ENCODE measurements around the gene ODR4. TPM values are rescaled to one million over a fixed set of nuclear protein-coding genes. Genes with fewer than 3 reads are reported as not detected.

The ODR4 gene
- polyA plus RNA-seq, 1 of the 3 experiments (the other 2 are of a cell fraction): 8.2 TPM

- WGBS (ENCODE audit: low lambda C conversion rate): 94% methylated on average over 3 of the region's 3 CpGs
- Histone ChIP-seq H3K4me1 (ENCODE audit: control insufficient read depth in 1 of 2, insufficient read depth in 2 of 2, low read depth in 1 of 2, low read length in 1 of 2) (no peaks in the 10 kb centered on the region), H3F3A (replicated peaks; ENCODE audit: insufficient read depth) (peaks cover 5% of the 10 kb centered on the region), H3K9me3 (no peaks in the 10 kb centered on the region), H4K20me1 (ENCODE audit: insufficient read depth) (no peaks in the 10 kb centered on the region), H3K27me3 (ENCODE audit: insufficient read depth) (no peaks in the 10 kb centered on the region), H3K36me3 (replicated peaks in 1 of 2; ENCODE audit: control insufficient read depth in 1 of 2, insufficient read depth in 2 of 2, low read length in 1 of 2) (peaks cover 86 to 88% of the 10 kb centered on the region in 2 experiments), H3K4me3 (ENCODE audit: low read depth in 2 of 2, low read length in 1 of 2) (no peak overlapping the region), H3K27ac (ENCODE audit: low read depth in 2 of 2, low read length in 1 of 2) (no peak overlapping the region), H3K4me2 (no peak overlapping the region), H3K9ac (no peak overlapping the region), H3K79me2 (ENCODE audit: insufficient read depth) (peaks cover under 1% of the 10 kb centered on the region; the same call in 1 of the 2 replicates), H3K9me2 (no peaks in the 10 kb centered on the region), H2AFZ (ENCODE audit: low read depth) (no peak overlapping the region)
- TF ChIP-seq TCF12 (IDR thresholded peaks at IDR 0.05) (no peak), FOSL2 (IDR thresholded peaks at IDR 0.05; ENCODE audit: borderline replicate concordance, low read depth) (no peak), IRF3 (IDR thresholded peaks at IDR 0.05; ENCODE audit: low read depth, low read length) (no peak), SMC3 (IDR thresholded peaks at IDR 0.05; ENCODE audit: low read depth, low read length) (no peak), SIN3A (IDR thresholded peaks at IDR 0.05; ENCODE audit: borderline replicate concordance, low read depth, low read length) (no peak), EP300 (IDR thresholded peaks at IDR 0.05; ENCODE audit: borderline replicate concordance in 1 of 2, low read depth in 1 of 2, low read length in 1 of 2) (no peak), EZH2phosphoT487 (IDR thresholded peaks at IDR 0.05; ENCODE audit: borderline replicate concordance, low read depth) (no peak), REST (IDR thresholded peaks at IDR 0.05; ENCODE audit: low read depth, low read length) (no peak), RCOR1 (IDR thresholded peaks at IDR 0.05; ENCODE audit: low read length) (no peak), FOXM1 (IDR thresholded peaks at IDR 0.05; ENCODE audit: low read depth) (no peak), RFX5 (IDR thresholded peaks at IDR 0.05; ENCODE audit: low read length) (no peak), ELF1 (IDR thresholded peaks at IDR 0.05) (no peak), ZBTB33 (IDR thresholded peaks at IDR 0.05; ENCODE audit: borderline replicate concordance, low read depth) (no peak), CHD2 (IDR thresholded peaks at IDR 0.05; ENCODE audit: low read length, partially characterized antibody) (no peak), POLR2AphosphoS5 (IDR thresholded peaks at IDR 0.05; ENCODE audit: low read depth, low read length) (no peak), NFIC (IDR thresholded peaks at IDR 0.05; ENCODE audit: borderline replicate concordance) (no peak), USF1 (IDR thresholded peaks at IDR 0.05; ENCODE audit: borderline replicate concordance, low read depth) (no peak), MXI1 (IDR thresholded peaks at IDR 0.05; ENCODE audit: low read depth, low read length) (no peak), PBX3 (IDR thresholded peaks at IDR 0.05) (no peak)
- ChIA-PET CTCF (interaction anchor here (2.2 to 7.5 kb wide), 2 partner anchors 11 to 17 kb away, joined by 8 to 48 read pairs; partner anchors contain the start of genes ODR4 and TPR), POLR2A (interaction anchor here (0.7 to 1.5 kb wide), 2 partner anchors 12 to 1226 kb away, joined by 3 to 5 read pairs; partner anchors contain the start of gene TPR)
- no peak for DNase-seq
Observed at GRCh38 chr1:186386725-186387383, 11.2 kb downstream of the ODR4 start.

All from SK-N-SH (cell line).